NCI-H1694 treated with DMSO at 0.1 percent for 48 hours (cell line): Measurements from ENCODE around the gene MOCOS.
A peak's percentile ranks its signal among the peaks of the same experiment; 100 is the strongest.

Experiments used
- DNase-seq: peaks from one replicate; lab custom pipeline; 2025; lab: John Stamatoyannopoulos, UW

MOCOS gene

DNA sequence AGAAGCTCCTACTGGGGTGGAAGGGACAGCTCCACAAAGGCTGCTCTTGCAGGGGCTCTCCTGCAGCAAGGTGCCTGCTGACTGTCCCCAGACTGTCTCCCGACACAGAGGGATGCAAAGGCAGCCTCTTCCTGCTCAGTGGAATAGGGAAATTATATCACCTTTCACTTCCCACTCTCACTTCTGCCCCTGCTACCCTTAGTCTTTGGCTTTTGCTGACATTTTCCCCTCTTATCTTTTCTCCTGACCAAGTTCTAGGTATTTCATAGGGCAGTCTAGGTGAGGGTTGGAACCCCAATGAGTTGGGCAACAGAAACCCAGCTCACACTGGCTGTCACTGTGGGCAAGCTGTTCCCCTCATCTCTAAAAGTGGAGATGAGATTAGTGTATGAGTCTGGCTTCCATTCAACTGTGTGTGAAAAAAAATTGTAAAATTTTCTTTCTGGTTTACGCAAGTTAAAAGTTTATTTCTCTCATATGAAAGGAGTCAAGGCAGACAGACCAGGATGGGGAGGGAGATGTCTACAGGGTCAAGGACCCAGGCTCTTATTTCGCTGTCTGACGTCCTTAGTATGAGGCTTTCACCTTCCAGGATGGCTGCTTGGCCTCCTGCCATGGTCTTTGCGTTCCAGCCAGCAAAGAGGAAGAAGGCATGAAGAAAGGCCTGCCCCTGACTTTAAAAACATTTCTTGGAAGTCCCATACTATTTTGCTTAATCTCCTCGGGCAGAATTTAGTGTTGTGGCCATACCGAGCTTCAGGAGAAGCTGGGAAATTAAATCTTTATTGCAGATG lies 7.5 kb upstream of the MOCOS start:
- DNase-seq: no peak

DNA sequence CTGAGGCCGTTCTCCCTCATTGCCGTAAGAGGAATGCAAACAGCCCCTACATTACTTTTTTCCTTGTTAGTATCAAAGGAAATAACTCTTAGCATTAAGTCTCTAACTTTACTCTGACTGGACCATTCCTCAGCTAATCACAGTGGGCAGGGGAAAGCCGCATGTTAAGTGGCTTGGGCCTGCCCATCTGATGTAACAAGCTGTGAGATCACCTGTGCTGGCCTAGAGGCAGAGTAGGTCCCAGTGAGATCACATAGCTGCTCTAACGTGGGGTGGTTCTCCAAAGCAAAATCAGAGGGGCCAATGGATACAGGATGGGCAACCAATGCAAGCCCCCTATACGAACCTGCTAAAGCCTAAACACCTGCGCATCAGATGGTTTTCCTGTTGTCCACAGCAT lies 5.9 kb upstream of the MOCOS start:
- DNase-seq: no peak

DNA sequence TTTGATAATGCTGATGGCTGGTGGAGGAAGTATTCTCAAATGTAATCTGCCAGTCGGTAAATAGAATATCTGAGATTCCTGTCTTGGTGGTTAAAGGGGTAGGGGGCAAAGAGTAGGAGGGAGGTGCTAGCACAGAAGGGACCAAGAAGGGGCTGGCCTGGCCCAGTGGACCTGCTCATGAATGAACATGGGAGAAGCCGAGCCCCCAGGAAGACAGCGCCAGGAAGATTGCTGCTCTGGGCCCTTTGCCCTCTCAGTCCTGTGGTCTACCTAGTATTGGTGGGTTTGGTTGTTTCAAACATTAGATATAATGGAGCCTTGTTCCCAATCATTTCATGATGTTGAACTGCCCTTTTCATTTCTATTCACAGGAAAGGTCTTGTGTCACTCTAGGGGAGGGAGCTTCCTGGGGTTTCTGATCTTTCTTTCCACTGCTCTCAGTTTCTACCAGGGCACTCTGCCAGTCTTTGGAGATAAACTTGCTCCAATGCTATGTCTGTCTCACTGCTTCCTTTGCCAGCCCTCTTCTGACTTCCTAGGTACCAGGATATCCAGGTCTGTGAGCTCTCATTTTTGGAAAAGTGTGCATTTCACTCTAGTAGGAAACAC lies 5.3 kb upstream of the MOCOS start:
- no peak for DNase-seq

DNA sequence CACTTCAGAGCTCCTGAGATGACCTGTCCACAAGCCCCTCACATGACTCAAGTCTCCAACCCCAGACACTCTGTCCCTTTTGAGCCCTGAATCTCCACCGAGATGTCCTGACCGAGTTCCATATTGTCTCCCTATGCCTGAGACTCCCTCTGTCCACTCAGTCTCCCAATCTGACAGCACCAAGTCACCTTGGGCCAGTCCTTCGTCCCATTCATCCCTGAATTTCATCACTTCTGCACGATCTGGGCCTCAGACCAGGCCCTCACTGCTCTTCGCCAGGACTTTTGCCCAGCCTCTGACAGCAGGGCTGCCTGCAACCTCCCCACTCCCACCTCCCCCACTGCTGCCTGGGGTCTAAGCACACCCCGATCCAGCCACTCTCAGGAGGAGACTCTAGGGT lies 4.3 kb upstream of the MOCOS start:
- no peak for DNase-seq

DNA sequence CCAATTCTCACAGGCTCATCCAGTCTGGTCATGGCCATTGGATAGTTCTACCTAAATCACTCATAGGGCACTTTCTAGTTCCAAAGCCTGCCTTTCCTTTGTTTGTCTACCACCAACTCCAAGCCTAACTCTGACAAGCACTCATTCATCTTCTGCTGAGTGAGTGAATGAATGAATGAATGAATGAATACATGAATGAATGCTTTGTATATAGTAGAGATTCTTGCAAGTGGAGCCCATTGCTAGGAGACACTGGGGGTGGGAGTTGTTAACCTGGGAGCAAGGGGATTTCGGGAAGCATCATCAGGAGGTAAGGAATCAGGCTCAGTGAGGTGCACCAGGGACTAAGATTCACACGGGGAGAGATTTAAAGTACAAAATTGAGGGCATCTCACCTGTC lies 3.3 kb upstream of the MOCOS start:
- DNase-seq: no peak

DNA sequence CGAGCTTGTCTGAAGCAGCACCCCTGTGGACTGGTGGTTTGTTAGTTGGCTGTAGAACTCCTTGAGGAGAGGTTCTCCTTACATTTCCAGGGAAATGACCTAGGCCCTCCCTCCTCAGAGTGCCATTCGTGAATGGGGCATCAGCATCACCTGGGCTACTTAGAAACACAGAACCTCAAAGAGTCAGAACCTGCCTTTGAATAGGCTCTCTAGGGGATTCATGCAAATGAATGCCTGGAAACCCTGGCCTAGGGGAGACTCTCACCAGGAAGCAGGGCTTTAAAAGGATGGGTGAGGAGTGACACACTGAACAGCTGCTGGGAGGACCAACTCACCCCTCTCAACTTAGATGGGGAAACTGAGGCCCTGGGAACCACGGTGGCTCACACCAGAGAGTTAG lies 2.1 kb upstream of the MOCOS start:
- no peak for DNase-seq

DNA sequence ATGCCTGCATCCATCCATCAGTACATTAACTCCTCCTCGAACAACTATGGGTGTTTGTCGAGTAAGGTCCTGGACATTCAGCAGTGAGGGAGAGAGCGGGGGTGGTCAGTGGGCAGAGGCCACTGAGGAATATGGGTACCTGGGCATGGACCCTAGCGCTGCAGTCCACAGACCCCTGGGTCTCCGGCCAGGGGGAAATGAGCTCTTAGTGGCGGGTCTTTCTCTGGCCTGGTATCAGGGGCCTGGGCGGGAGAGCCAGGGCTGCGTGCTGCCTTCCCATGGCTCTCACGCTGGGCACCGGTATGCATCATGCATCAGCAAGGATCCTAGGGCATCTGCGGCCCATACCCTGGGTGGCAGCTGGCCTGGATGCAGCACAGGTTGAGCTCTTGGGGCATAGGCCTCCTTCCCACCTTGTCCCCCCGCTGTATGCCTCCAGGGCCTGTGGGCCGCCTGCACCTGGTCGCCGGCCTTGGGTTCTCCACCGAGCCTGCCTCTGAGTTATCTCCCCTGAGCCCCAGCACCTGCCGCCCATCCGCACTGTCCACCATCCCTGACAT lies 1.3 kb upstream of the MOCOS start:
- DNase-seq: no peak

DNA sequence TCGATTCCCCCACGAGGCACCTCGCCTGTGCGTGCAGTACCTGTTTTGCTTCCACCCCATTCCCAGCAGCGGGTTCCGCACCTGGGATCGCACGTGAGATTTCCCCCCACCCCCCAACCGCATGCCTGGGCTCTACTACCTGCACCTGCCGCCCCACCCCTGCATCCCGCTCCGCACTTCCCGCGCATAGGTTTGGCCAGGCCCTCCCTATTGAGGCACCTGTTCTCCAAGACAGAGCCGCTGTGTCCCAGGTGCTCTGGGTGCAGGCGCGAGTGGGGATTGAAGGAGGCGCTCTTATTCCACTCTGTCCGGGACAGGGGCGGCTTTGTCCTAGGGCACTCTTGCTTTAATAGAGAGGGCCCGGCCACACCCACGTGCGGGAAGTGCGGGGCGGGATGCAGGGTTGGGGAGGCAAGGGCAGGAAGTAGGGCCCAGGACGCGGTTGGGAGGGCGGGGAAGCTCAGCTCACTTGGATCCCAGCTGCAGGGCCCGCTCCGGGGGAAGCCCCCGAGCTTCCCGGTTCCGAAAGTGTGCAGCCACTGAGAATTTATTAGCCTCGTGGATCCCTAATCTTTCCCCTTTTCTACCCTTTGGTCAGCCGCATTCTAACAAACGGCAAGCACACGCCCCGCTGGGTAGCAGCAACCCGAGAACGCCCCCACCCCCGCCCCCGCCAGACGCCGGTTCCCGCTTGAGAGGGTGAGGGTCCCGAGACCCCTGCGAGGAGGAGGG lies 670 bp upstream of the MOCOS start:
- DNase-seq: no peak

DNA sequence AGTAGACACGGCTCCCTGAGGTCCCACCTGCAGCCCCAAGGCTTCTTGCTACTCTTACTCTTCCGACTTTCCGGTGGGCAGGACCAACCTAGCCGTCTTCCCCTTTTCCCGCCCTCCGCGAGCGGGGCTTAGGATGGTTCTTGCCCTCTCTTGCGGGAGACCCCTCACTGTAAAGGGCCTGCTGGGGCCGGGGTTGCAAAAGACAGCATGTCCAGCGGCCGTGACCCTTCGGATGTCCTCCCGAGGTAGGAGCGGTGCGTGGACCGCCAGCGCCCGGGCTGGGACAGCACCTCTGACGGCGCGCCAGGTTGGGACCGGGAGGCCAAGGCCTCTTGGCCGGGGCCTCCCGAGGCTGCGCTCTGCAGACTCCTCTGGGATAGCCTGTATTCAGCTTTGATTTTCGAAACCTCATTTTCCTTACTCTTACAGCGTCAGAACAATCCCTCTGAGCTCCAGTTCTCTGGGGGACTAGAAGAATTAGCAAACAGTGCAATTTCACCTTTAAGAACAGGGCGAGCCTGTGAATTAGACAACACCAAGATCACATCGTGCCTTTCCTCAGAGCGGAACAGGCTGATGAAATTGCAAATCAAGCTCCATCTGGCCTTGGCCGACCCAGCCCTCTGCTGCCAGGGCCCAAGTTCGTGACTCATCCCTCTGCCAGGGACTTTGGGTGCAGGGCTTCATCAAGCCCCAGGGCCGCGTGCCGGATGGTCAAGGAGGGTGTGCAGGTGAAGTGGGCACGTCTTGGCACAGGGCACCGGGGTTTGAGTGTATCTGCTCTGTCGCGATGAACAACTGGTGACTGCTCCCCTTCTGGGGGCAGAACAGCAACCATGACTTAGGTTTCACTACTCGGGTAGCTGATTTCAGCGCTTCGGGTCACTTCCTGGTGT lies 777 bp downstream of the MOCOS start:
- no peak for DNase-seq

DNA sequence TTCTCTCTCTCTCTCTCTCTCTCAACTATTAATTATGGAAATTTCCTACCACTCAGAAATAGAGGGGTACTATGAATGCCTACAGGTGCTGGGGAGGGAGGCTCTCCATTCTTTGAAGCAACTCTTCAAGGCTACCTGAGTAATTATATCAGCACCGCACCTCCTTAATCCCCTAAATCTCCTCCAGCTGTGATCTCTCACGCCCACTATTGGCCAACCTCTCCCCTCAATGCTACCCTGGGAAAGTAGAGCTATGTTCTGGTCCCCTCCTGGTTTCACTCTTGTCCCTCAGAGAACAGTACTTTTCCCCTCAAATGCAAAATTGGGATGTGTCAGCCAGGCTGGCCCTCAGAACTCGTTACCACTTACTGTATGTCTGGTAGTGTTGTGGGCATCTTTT lies 1.6 kb downstream of the MOCOS start:
- no peak for DNase-seq

DNA sequence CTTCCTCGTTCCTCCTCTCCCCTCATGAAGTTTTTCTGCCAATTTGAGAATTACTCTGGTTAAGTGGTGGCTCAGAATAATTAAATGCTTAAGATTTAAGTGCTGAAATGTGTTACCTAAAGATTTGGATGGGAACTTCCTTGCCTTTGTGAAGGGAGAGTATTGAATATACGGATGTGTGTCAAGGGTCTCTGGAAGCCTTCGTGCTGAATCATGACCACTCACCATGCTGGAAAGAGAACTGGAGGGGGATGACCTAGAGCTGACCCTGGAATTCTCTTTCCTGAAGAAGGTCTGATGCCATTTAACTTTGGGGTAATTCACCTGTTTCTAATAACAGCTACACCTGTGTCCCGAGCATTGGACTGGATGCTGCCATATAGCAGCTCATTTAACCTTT lies 2.2 kb downstream of the MOCOS start:
- DNase-seq: no peak

DNA sequence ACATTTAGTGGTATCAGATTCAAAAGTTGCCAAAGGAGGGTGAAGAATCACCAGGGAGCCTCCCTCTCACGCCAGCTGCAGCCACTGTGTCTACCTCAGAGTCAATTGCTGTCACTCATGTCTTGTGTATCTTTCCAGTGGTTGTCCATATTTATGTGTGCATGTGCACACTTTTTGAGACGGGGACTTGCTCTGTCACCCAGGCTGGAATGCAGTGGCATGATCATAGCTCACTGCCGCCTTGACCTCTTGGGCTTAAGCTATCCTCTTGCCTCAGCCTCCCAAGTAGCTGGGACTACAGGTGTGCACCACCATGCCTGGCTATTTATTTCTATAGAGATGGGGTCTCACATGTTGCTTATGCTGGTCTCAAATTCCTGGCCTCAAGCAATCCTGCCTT lies 4.0 kb downstream of the MOCOS start:
- DNase-seq: no peak

DNA sequence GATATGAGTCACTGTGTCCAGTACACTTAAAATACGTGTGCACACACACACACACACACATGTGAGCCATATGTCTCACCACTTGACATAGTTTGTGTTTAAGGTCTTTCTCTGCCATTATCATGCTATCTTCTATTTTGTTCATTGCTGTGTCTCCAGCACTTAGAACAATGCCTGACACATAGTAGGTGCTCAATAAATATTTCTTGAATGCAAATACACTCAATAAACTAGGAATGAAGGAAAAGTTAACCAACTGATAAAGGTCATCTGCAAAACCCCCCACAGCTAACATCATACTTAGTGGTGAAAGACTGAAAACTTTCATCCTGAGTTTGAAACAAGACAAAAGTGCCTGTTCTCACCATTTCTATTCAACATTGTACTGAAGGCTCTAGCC lies 4.4 kb downstream of the MOCOS start:
- no peak for DNase-seq

DNA sequence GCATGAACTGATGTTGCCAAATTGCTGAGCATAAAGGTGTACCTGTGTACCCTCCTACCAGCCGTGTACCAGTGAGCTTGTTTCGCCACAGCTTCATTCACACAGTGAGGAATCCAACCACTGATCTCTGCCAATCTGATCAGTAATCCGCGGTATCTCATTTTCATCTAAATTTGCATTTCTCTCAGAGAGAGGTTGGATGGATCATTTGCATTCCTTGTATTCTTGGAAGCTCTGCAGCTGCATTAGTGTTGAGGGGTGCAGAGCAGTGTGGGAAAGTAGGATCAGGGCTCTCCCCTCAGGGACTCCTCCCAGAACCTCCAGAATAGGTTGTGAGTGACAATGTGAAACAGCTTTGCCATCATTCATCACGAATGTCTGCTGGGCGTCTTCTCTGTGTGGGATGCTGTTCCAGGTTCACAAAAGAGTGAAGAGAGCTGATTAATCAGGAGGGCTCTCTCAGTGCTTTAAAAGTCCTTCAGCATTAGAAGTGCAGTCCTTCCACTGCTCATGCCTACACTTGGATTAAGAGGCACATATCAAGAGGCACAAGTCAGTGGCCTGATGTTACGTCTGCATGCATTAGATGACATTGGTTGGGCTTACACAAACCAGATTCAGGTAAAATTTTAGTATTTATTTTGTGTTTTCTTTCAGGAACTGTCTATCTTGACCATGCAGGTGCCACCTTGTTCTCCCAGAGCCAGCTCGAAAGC lies 7.5 kb downstream of the MOCOS start:
- no peak for DNase-seq

DNA sequence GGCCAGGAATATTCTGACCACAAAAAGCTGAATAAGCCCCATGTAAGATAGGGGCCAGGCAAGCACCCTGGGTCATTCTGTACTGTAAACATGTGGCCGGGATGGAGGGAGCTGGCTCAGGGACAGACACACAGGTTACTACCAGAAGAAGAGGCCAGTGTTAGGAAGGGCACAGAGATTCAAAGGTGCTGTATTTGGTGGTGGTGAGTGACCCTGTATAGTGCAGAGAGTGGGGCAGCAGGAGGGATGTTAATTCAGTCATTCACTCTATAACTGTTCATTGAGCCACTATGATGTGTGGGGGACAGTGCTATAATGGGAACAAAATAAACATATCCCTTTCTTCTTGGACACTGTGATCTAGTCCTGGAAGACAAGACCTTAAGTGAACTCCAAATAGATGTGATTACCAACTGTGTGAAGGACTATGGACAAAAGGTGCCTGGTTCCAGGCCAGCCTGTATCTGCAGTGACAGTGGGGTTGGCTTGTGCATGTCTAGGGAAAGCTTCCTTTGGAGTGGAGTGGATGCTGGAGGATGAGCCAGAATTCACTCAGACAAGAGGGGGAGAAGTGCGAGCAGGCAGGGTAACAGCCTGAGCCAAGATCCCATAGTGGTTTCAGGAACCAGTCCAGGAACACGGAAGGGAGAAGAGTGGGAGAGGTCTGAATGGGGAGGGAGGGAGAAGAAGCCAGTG lies 8.3 kb downstream of the MOCOS start:
- no peak for DNase-seq

DNA sequence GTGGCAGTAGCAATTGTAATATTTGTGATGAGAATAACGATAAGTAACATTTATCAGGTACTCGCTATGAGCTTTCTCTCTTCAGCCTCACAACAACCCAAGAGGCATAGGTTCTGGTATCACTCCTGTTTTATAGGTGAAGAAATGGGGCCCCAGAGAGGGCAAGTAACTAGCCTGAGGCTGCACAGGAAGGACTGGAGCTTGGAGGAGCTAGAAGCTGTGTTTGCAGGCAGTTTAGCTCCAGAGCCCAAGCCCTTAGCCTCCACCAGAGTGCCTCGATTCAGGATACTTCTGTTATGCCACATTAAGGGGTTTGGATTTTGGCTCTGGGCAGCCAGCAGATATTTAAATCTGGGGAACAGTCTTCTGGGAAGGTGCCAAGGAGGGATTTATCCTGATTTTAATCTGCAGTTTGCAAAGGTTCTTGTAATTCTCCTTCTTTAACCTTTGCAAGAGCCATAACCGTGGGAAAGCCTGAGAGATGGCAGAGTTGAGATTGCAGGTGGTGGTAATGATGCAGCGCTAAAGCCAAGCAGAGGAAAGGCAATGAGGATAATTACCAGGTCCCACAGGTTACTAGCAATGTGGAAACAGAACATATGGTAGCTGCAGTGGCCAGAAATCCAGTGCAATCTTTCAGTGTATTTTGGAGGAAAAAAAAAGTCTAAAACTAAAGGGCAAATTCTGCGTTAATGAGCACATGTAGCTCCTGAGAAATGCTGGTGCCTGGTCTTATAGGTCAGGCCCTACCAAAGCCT lies 9.1 kb downstream of the MOCOS start:
- peak; percentile 22 for DNase-seq

DNA sequence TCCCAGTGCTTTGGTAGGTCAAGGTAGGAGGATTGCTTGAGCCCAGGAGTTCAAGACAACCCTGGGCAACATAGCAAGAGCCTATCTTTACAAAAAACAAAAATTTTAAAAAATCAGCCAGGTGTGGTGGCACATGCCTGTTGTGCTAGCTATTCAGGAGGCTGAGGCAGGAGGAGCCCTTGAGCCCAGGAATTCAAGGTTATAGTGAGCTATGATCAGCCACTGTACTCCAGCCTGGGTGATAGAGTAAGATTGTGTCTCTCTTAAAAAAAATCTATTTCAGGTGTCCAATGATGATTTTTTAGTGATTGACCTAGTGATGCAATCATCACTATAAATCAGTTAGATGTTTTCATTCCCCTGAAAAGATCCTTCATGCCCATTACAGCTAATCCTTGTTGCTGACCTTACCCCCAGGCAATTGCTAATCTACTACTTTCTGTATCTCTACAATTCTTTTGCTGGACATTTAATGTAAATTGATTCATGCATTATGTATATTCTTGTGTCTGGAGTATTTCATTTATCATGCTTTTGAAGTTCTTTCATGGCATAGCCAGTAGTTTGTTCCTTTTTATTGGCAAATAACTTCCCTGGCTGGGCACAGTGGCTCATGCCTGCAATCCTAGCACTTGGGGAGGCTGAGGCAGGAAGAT lies 10.3 kb downstream of the MOCOS start:
- no peak for DNase-seq

DNA sequence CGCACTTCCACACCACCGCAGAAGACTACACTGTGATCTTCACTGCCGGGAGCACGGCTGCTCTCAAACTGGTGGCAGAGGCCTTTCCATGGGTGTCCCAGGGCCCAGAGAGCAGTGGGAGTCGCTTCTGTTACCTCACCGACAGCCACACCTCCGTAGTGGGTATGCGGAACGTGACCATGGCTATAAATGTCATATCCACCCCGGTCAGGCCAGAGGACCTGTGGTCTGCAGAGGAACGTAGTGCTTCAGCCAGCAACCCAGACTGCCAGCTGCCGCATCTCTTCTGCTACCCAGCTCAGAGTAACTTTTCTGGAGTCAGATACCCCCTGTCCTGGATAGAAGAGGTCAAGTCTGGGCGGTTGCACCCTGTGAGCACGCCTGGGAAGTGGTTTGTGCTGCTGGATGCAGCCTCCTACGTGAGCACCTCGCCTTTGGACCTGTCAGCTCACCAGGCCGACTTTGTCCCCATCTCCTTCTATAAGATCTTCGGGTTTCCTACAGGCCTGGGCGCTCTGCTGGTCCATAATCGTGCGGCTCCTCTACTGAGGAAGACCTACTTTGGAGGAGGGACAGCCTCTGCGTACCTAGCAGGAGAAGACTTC lies 12.5 kb downstream of the MOCOS start:
- DNase-seq: no peak

DNA sequence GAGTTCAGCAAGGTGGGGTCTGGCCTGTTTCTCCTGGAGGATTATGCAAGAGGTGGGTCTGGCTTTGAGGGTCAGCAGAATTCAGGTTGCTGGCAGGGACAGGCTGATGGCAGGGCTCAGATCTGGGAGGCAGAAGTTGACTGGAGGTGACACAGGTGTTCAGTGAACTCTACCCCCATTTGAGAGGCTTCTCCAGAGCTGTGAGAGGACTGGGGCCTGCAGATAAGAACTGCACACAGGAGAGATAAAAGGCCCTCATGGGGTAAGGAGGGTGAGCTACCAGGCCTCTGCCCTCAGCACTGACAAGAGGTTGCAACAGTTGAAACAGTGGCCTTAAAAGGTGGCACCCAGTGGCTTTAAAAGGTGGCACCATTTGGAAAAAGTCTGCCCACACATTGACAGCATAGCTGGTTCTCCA lies 13.1 kb downstream of the MOCOS start:
- no peak for DNase-seq
